Spleen (tissue), 11 donors: ENCODE measurements around the gene GNG7. TPM values are rescaled to one million over a fixed set of nuclear protein-coding genes. Genes with fewer than 3 reads are reported as not detected.
"Not testable (repeated sequence)": the region's sequence is repeated elsewhere in the genome, so short reads cannot be mapped to it uniquely, and the experiment has no call there.

Source experiments
- DNase-seq: peaks from one replicate; pipeline ENCODE4 v3.0.0-alpha.2; 2020
- H3K27ac ChIP-seq, 8 donors: fragments of 200-600 bp; sonication (generic) in 7 of 8; 1 replicate in 4 of 8; 2 replicates in 4 of 8; pipeline versions ENCODE4 v1.5.0 to v1.8.0; 2016 to 2021; ENCODE audit warnings: inconsistent platforms in 4 of 8, mild to moderate bottlenecking in 4 of 8, moderate library complexity in 1 of 8
- H3K27me3 ChIP-seq, 7 donors: fragments of 200-600 bp; sonication (generic) in 6 of 7; replicated peaks in 1 of 7; 1 replicate in 4 of 7; 2 replicates in 3 of 7; pipeline versions ENCODE4 v1.5.0 to v1.8.0; 2016 to 2021; ENCODE audit warnings: inconsistent platforms in 3 of 7, mild to moderate bottlenecking in 1 of 7
- H3K36me3 ChIP-seq, 6 donors: fragments of 200-600 bp; sonication (generic) in 5 of 6; 1 replicate in 4 of 6; 2 replicates in 2 of 6; pipeline versions ENCODE4 v1.5.0 to v1.8.0; 2016 to 2021; ENCODE audit warnings: inconsistent platforms in 2 of 6
- H3K4me1 ChIP-seq, 6 donors: fragments of 200-600 bp; sonication (generic) in 5 of 6; 1 replicate in 3 of 6; 2 replicates in 3 of 6; pipeline versions ENCODE4 v1.5.0 to v1.8.0; 2016 to 2021; ENCODE audit warnings: inconsistent platforms in 3 of 6
- H3K4me3 ChIP-seq, 8 donors: fragments of 200-600 bp; sonication (generic) in 7 of 8; 1 replicate in 4 of 8; 2 replicates in 4 of 8; pipeline versions ENCODE4 v1.5.0 to v1.8.0; 2016 to 2021; ENCODE audit warnings: inconsistent platforms in 4 of 8, mild to moderate bottlenecking in 4 of 8, moderate library complexity in 2 of 8
- H3K9me3 ChIP-seq, 8 donors: fragments of 200-600 bp; sonication (generic) in 7 of 8; 1 replicate in 4 of 8; 2 replicates in 4 of 8; pipeline versions ENCODE4 v1.5.0 to v1.8.0; 2016 to 2021; ENCODE audit warnings: inconsistent platforms in 4 of 8
- CTCF ChIP-seq, 11 experiments: fragments of 200-600 bp in 7 of 11; fragments of 450-650 bp in 4 of 11; sonication (generic) in 4 of 11; IDR thresholded peaks in 8 of 11; conservative IDR thresholded peaks in 3 of 11; 1 replicate in 7 of 11; 2 replicates in 4 of 11; pipeline versions ENCODE4 v1.4.0 to v1.8.0; 2016 to 2021; ENCODE audit warnings: antibody characterized with exemption in 11 of 11, inconsistent platforms in 4 of 11, mild to moderate bottlenecking in 1 of 11
- POLR2A ChIP-seq, 3 donors: fragments of 450-650 bp; IDR thresholded peaks; one replicate each; pipeline ENCODE4 v1.5.1; 2017; ENCODE audit warnings: antibody characterized with exemption in 3 of 3, mild to moderate bottlenecking in 1 of 3
- POLR2AphosphoS5 ChIP-seq, 3 donors: sonication (generic); formaldehyde crosslinking; IDR thresholded peaks; one replicate each; pipeline ENCODE4 v1.5.1; 2017; ENCODE audit warnings: antibody characterized with exemption in 3 of 3
- WGBS, 5 donors: extraction: QIAGEN DNeasy Blood & Tissue Kit in 3 of 5; methylation state at CpG; one replicate each; pipeline versions ENCODE4 v1.1.5 to v1.1.7; 2013 to 2018; 5-methylcytosine and 5-hydroxymethylcytosine counted together
- intact Hi-C: fragments of 100-400 bp; cut with DNase I; formaldehyde crosslinking; loops from one replicate; pipeline ENCODE4 v1.15.0; 2023; ENCODE audit warnings: low total_unique reads
- polyA plus RNA-seq, 3 donors: library from polyadenylated mRNA; stranded (reverse); fragments of 200-250 nt; gene quantifications; one replicate each; pipeline ENCODE4 v1.2.1, GENCODE V29; 2013
- total RNA-seq, 7 donors: library from RNA; depleted of rRNA in 3 of 7; stranded (reverse); fragments of >200 nt in 3 of 7; fragmentation: NEBNext Ultra II Directional in 4 of 7; extraction: Animal tissue kit (Norgen Biotek cat#: 25700) in 4 of 7; gene quantifications; one replicate each; pipeline versions ENCODE4 v1.1.0 to v1.2.1, GENCODE V29; 2016 to 2021
- donor health status: healthy with polysubstance abuse.
- donor health status: DM: no; HTN: no; CAD: no; lungs with moderate emphysema.
- donor health status: DM: no; HTN: no; CAD: no.
- donor health status: Bipolar disorder and iron deficiency.
- donor health status: healthy.
- donor health status: DM: no; HTN: no; CAD: no.
- donor health status: DM: yes; HTN: yes; CAD: no.

The GNG7 gene
- total and polyA plus RNA-seq, 10 donors: 17.2 to 34.6 (median 18.9) TPM

GRCh38 chr19:2495651-2496316 is 206.7 kb downstream of the GNG7 start:
- no peak for DNase-seq
- intact Hi-C loops: no loop called here
- peak overlapping the region in 6 of 8 donors; percentile 51 to 81 (median 76) for H3K27ac ChIP-seq
- H3K9me3 ChIP-seq: no peaks in the 10 kb centered on the region
- H3K4me1 ChIP-seq: peaks cover 23 to 69% (median 45%) of the 10 kb centered on the region in 6 donors
- peak overlapping the region in 6 of 8 donors; percentile 57 to 74 (median 62) for H3K4me3 ChIP-seq
- TF ChIP-seq POLR2AphosphoS5 (IDR thresholded peaks at IDR 0.05) (no peak), CTCF (IDR thresholded peaks at IDR 0.05 in 8 of 11, conservative IDR thresholded peaks at IDR 0.05 in 3 of 11) (no peak), POLR2A (IDR thresholded peaks at IDR 0.05) (no peak)
- 25 to 37% (median 30%) methylated on average over 12 to 16 of the region's 16 CpGs for WGBS, 5 donors
- H3K36me3 ChIP-seq: no peaks in the 10 kb centered on the region
- peaks cover 0 to 44% (median 0%) of the 10 kb centered on the region in 7 donors for H3K27me3 ChIP-seq

GRCh38 chr19:2495130-2495641 is 207.3 kb downstream of the GNG7 start:
- intact Hi-C loops: no loop called here
- Histone ChIP-seq H3K36me3 (no peaks in the 10 kb centered on the region), H3K9me3 (no peaks in the 10 kb centered on the region), H3K4me3 (peak overlapping the region; percentile 45 to 74 (median 62)), H3K27me3 (peaks cover 0 to 50% (median 2%) of the 10 kb centered on the region in 7 donors), H3K4me1 (peaks cover 27 to 75% (median 51%) of the 10 kb centered on the region in 6 donors), H3K27ac (peak overlapping the region; percentile 12 to 81 (median 74))
- TF ChIP-seq POLR2AphosphoS5 (IDR thresholded peaks at IDR 0.05) (peak in 2 of 3 donors; percentile 60 to 84), POLR2A (IDR thresholded peaks at IDR 0.05) (no peak)
- WGBS, 5 donors: 0 to 3% (median 2%) methylated on average over 10 to 26 of the region's 26 CpGs
- peak; percentile 88 for DNase-seq

GRCh38 chr19:2494447-2495129 is 207.9 kb downstream of the GNG7 start:
- 8 to 21% (median 12%) methylated on average over 30 to 72 of the region's 72 CpGs for WGBS, 5 donors
- Histone ChIP-seq H3K9me3 (no peaks in the 10 kb centered on the region), H3K36me3 (no peaks in the 10 kb centered on the region), H3K27ac (peak overlapping the region; percentile 12 to 81 (median 74)), H3K4me3 (peak overlapping the region; percentile 45 to 74 (median 62)), H3K27me3 (peaks cover 0 to 56% (median 8%) of the 10 kb centered on the region in 7 donors), H3K4me1 (peaks cover 30 to 81% (median 57%) of the 10 kb centered on the region in 6 donors)
- peak; percentile 88 for DNase-seq
- intact Hi-C loops: no loop called here
- TF ChIP-seq POLR2AphosphoS5 (IDR thresholded peaks at IDR 0.05) (peak in 2 of 3 donors; percentile 44 to 69), POLR2A (IDR thresholded peaks at IDR 0.05) (no peak)

- DNase-seq: no peak
- Histone ChIP-seq H3K36me3 (no peaks in the 10 kb centered on the region), H3K9me3 (no peaks in the 10 kb centered on the region), H3K27ac (peak overlapping the region in 2 of 8 donors; percentile 76 to 77), H3K27me3 (peaks cover 0 to 61% (median 13%) of the 10 kb centered on the region in 7 donors), H3K4me1 (peaks cover 34 to 84% (median 62%) of the 10 kb centered on the region in 6 donors), H3K4me3 (peak overlapping the region in 6 of 8 donors; percentile 56 to 74 (median 62))
- 65 to 73% (median 69%) methylated on average over 16 to 21 of the region's 21 CpGs for WGBS, 5 donors
- intact Hi-C loops: no loop called here
- TF ChIP-seq CTCF (IDR thresholded peaks at IDR 0.05 in 8 of 11, conservative IDR thresholded peaks at IDR 0.05 in 3 of 11): no peak
These were observed 208.4 kb downstream of the GNG7 start for GRCh38 chr19:2494084-2494446.

GRCh38 chr19:2493448-2493847 is 209.0 kb downstream of the GNG7 start:
- H3K9me3 ChIP-seq, intact Hi-C loops, DNase-seq, H3K4me3 ChIP-seq, H3K36me3 ChIP-seq, H3K27ac ChIP-seq: not testable (repeated sequence)
- Histone ChIP-seq H3K27me3 (peaks cover 0 to 67% (median 19%) of the 10 kb centered on the region in 7 donors), H3K4me1 (peaks cover 40 to 86% (median 68%) of the 10 kb centered on the region in 6 donors)
- 82 to 88% (median 85%) methylated on average over 14 of the region's 14 CpGs for WGBS, 5 donors
